H1 (cell line): ENCODE measurements around the gene GRIN2C.

Experiments used
- GABPA ChIP-seq: IDR thresholded peaks from 2 replicates; pipeline ENCODE4 v1.6.1; 2011; ENCODE audit warnings: mild to moderate bottlenecking, low read length, moderate library complexity, borderline replicate concordance; ENCODE audit not compliant: insufficient read depth
- RXRA ChIP-seq: IDR thresholded peaks from 2 replicates; pipeline ENCODE4 v1.6.1; 2011; ENCODE audit warnings: low read depth, mild to moderate bottlenecking, low read length, moderate library complexity; ENCODE audit not compliant: insufficient read depth

DNA sequence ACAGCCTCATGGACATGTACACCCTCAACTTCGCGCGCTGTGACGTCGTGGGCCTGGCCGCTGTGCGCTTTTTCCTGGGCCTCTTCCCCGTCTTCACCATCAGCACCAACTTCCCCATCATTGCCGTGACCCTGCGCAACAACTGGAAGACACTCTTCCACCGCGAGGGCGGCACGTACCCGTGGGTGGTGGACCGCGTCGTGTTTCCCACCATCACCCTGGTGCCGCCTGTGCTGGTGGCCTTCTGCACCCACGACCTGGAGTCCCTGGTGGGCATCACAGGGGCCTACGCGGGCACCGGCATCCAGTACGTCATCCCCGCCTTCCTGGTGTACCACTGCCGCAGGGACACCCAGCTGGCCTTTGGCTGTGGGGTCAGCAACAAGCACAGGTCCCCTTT lies 23.5 kb downstream of the GRIN2C start:
- TF ChIP-seq RXRA = no peak
- TF ChIP-seq GABPA = no peak
